PC-3 (cell line): ENCODE data around the gene VTI1A. TPM values are rescaled to one million over a fixed set of nuclear protein-coding genes. Genes with fewer than 3 reads are reported as not detected.

Experiments
- ATAC-seq: fragments of 200-7000 bp; cut with Tn5 transposase; 2 replicates; pipeline ENCODE4 v1.9.1; 2020; ENCODE audit warnings: mild to moderate bottlenecking, moderate library complexity
- BruUV-seq: library from RNA; stranded (reverse); fragments of 400-500 nt; replicated peaks from 2 replicates; lab custom pipeline; 2021; lab: Mats Ljungman, UMichigan
- CTCF ChIA-PET: fragments of 300-600 bp; sonication (Branson Sonifier 250); formaldehyde crosslinking; loops from one replicate; lab custom pipeline; 2022; ENCODE audit warnings: antibody characterized with exemption; lab: Charles Lee
- POLR2A ChIA-PET: fragments of 300-600 bp; sonication (Branson Sonifier 250); formaldehyde crosslinking; loops from one replicate; lab custom pipeline; 2022; ENCODE audit warnings: antibody characterized with exemption; ENCODE audit not compliant: unreplicated experiment; lab: Charles Lee
- DNase-seq: peaks from one replicate; pipeline ENCODE4 v3.0.0-alpha.2; 2015
- H2AFZ ChIP-seq: fragments of 300-600 bp; sonication (generic); 2 replicates; pipeline ENCODE4 v1.6.0; 2016; ENCODE audit warnings: antibody characterized with exemption, low read length
- H3F3A ChIP-seq: fragments of 300-600 bp; sonication (generic); one replicate; pipeline ENCODE4 v1.6.0; 2017; ENCODE audit warnings: antibody characterized with exemption, low read length, control low read depth, mild to moderate bottlenecking; ENCODE audit not compliant: unreplicated experiment
- H3K27ac ChIP-seq: fragments of 300-600 bp; sonication (generic); 2 replicates; pipeline ENCODE4 v1.5.1; 2016; ENCODE audit warnings: mild to moderate bottlenecking, low read length
- H3K27me3 ChIP-seq: fragments of 300-600 bp; sonication (generic); 2 replicates; pipeline ENCODE4 v1.6.1; 2016; ENCODE audit warnings: low read length, mixed read lengths
- H3K36me3 ChIP-seq: fragments of 300-600 bp; sonication (generic); 2 replicates; pipeline ENCODE4 v1.6.1; 2016; ENCODE audit warnings: low read depth, mixed run types, low read length, mixed read lengths
- H3K4me1 ChIP-seq: fragments of 300-600 bp; sonication (generic); 2 replicates; pipeline ENCODE4 v1.5.1; 2016; ENCODE audit warnings: low read length; ENCODE audit not compliant: insufficient read depth
- H3K4me2 ChIP-seq: fragments of 300-600 bp; sonication (generic); 2 replicates; pipeline ENCODE4 v1.6.0; 2016; ENCODE audit warnings: low read length
- H3K4me3 ChIP-seq: fragments of 300-600 bp; sonication (generic); 2 replicates; pipeline ENCODE4 v1.5.1; 2016; ENCODE audit warnings: mild to moderate bottlenecking, low read length, mixed read lengths
- H3K79me2 ChIP-seq: fragments of 300-600 bp; sonication (generic); 2 replicates; pipeline ENCODE4 v1.6.1; 2017; ENCODE audit warnings: low read length, mixed read lengths
- H3K9ac ChIP-seq: fragments of 300-600 bp; sonication (generic); 2 replicates; pipeline ENCODE4 v1.6.0; 2016; ENCODE audit warnings: mild to moderate bottlenecking, low read length
- H3K9me2 ChIP-seq: fragments of 300-600 bp; sonication (generic); replicated peaks from 2 replicates; pipeline ENCODE4 v1.6.1; 2016; ENCODE audit warnings: mixed run types, low read length, mixed read lengths
- H3K9me3 ChIP-seq: fragments of 300-600 bp; sonication (generic); 2 replicates; pipeline ENCODE4 v1.6.1; 2016; ENCODE audit warnings: low read length, mixed read lengths
- H4K20me1 ChIP-seq: fragments of 300-600 bp; sonication (generic); 2 replicates; pipeline ENCODE4 v1.6.1; 2016; ENCODE audit warnings: low read length, mixed read lengths
- CTCF ChIP-seq: fragments of 300-600 bp; sonication (generic); conservative IDR thresholded peaks from 2 replicates; pipeline ENCODE4 v1.5.1; 2017; ENCODE audit warnings: antibody characterized with exemption, low read depth, mild to moderate bottlenecking, low read length
- EZH2 ChIP-seq: fragments of 300-600 bp; sonication (generic); IDR thresholded peaks from one replicate; pipeline ENCODE4 v1.6.1; 2017; ENCODE audit warnings: antibody characterized with exemption, mild to moderate bottlenecking, low read length; ENCODE audit not compliant: unreplicated experiment
- EZH2phosphoT487 ChIP-seq: fragments of 300-600 bp; sonication (generic); IDR thresholded peaks from 2 replicates; pipeline ENCODE4 v1.6.1; 2018; ENCODE audit warnings: mild to moderate bottlenecking, antibody characterized with exemption, low read length, borderline replicate concordance
- intact Hi-C: fragments of 100-400 bp; cut with micrococcal nuclease; formaldehyde crosslinking; loops from 2 replicates; pipeline ENCODE4 v1.9.0; 2023
- total RNA-seq: library from RNA; depleted of rRNA; stranded (reverse); fragments of >200 nt; gene quantifications from 2 replicates; pipeline ENCODE4 v1.2.3, GENCODE V29; 2014

VTI1A gene
- total RNA-seq, 1 experiment from 2014 or later: 18.1 TPM

GRCh38 chr10:112532189-112532588, 85.2 kb downstream of the VTI1A start:
- Histone ChIP-seq H3F3A (no peaks in the 10 kb centered on the region), H3K9me3 (no peaks in the 10 kb centered on the region), H3K79me2 (no peaks in the 10 kb centered on the region), H3K36me3 (no peaks in the 10 kb centered on the region), H3K9ac (no peak overlapping the region), H3K27me3 (no peaks in the 10 kb centered on the region), H4K20me1 (no peaks in the 10 kb centered on the region), H2AFZ (no peak overlapping the region), H3K9me2 (no peaks in the 10 kb centered on the region), H3K4me1 (no peaks in the 10 kb centered on the region), H3K27ac (no peak overlapping the region), H3K4me3 (no peak overlapping the region), H3K4me2 (no peak overlapping the region)
- POLR2A ChIA-PET: no interaction called here
- BruUV-seq: no TSS peak
- ATAC-seq (no peak), DNase-seq (no peak)
- intact Hi-C loops: no loop called here
- TF ChIP-seq EZH2phosphoT487: no peak
- no peak for TF ChIP-seq CTCF
- no peak for TF ChIP-seq EZH2
- CTCF ChIA-PET: no interaction called here

- H3K4me2 ChIP-seq: no peak overlapping the region
- no peak for ATAC-seq
- H3K79me2 ChIP-seq: no peaks in the 10 kb centered on the region
- H3K9ac ChIP-seq: no peak overlapping the region
- no peak overlapping the region for H2AFZ ChIP-seq
- H3K27ac ChIP-seq: no peak overlapping the region
- no peaks in the 10 kb centered on the region for H3K27me3 ChIP-seq
- ChIA-PET POLR2A (no interaction called here), CTCF (no interaction called here)
- H3K4me1 ChIP-seq: no peaks in the 10 kb centered on the region
- no peak overlapping the region for H3K4me3 ChIP-seq
- H3K36me3 ChIP-seq: no peaks in the 10 kb centered on the region
- H3K9me3 ChIP-seq: no peaks in the 10 kb centered on the region
- BruUV-seq: no TSS peak
- TF ChIP-seq CTCF (no peak), EZH2 (no peak), EZH2phosphoT487 (no peak)
- DNase-seq: no peak
- intact Hi-C loops: no loop called here
- no peaks in the 10 kb centered on the region for H4K20me1 ChIP-seq
- H3K9me2 ChIP-seq: no peaks in the 10 kb centered on the region
- H3F3A ChIP-seq: no peaks in the 10 kb centered on the region
Observed at GRCh38 chr10:112532956-112533355, 85.9 kb downstream of the VTI1A start.

- ATAC-seq (no peak), DNase-seq (no peak)
- H3K27ac ChIP-seq: no peak overlapping the region
- no peak overlapping the region for H3K9ac ChIP-seq
- no peak overlapping the region for H3K4me3 ChIP-seq
- no peaks in the 10 kb centered on the region for H3K79me2 ChIP-seq
- H3K4me1 ChIP-seq: no peaks in the 10 kb centered on the region
- H2AFZ ChIP-seq: no peak overlapping the region
- no peak overlapping the region for H3K4me2 ChIP-seq
- CTCF ChIA-PET: no interaction called here
- no peaks in the 10 kb centered on the region for H3K36me3 ChIP-seq
- TF ChIP-seq EZH2phosphoT487 (no peak), CTCF (no peak), EZH2 (no peak)
- H3K9me2 ChIP-seq: no peaks in the 10 kb centered on the region
- H3K27me3 ChIP-seq: no peaks in the 10 kb centered on the region
- no peaks in the 10 kb centered on the region for H3K9me3 ChIP-seq
- intact Hi-C loops: no loop called here
- POLR2A ChIA-PET: no interaction called here
- no peaks in the 10 kb centered on the region for H3F3A ChIP-seq
- BruUV-seq: no TSS peak
- no peaks in the 10 kb centered on the region for H4K20me1 ChIP-seq
Observed at GRCh38 chr10:112533916-112534315, 86.9 kb downstream of the VTI1A start.
